HG03175 (cell line): ENCODE measurements around the gene SLC9C1.
A peak's percentile ranks its signal among the peaks of the same experiment; 100 is the strongest.

Experiments used
- ATAC-seq: cut with Tn5 transposase; IDR thresholded peaks from one replicate; pipeline ENCODE4 v1.9.1; 2021; ENCODE audit warnings: mild to moderate bottlenecking, moderate library complexity; ENCODE audit not compliant: unreplicated experiment

SLC9C1 gene

DNA sequence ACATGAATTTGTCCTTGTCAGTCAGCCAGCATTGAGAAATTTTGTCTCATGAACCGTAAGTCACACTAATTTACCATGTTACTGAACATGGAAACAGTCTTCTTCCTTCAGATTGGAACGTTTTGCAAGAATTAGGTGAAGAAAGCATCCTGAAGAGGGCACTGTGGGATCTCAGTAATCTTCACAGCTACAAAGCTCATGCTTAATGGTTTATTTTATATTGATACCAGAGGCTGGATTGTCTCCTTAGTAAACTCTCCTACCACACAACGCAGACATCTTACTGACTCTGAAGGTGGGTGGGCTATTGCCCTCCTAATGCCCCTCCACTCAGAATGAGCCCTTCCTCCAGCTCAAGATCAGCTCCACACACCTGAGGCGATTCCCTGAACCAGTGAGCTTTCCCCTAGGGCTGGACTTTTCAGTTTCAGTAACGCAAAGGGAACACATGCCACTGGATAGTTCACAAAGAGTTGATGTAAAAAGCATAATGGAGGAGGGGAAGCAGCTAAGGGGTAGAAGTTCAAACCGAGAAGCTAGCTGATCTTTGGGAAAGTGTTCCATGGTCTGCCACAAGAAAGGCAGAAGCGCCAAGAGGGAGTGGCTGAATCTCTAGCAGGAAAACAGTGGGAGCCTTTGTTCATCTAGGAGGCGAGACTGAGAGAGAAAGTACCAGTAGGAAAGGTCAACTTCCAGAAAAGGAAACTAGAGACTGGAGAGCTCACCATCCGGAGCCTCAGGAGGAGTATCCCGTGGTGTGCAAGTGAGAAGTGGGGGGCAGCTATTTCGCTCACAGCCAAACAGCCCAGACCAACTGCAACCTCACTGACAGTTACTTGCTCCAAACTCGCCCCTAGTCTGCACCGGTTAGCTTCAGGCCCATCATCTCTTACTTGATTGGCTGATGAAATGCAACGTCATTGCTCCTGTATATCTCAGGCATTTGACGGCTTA is at the start of gene SLC9C1:
Gene SLC9C1 (minus strand): TSS at position 849 of the 954 bp plus-strand sequence. CDS start 7,425 bp downstream, outside the sequence.
- no peak for ATAC-seq

DNA sequence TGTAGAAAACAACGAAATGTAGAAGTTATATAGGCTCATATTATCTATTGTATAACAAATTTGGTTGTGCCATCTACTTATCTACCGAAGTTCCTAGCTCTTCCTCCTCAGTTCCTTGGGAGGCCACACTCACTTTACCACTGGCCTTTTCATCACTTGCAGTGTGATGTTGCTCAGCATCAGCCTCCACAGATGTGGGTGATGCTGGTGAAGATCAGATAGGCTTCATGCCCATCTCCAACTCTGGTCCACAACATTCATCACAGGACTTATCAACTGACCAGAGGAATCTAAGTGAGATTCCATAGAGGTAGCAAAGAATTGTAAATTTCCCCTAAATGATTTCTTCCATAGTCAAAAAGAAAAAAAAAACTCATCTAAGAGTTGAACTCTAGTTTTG is 47.4 kb upstream of the SLC9C1 start:
- no peak for ATAC-seq

DNA sequence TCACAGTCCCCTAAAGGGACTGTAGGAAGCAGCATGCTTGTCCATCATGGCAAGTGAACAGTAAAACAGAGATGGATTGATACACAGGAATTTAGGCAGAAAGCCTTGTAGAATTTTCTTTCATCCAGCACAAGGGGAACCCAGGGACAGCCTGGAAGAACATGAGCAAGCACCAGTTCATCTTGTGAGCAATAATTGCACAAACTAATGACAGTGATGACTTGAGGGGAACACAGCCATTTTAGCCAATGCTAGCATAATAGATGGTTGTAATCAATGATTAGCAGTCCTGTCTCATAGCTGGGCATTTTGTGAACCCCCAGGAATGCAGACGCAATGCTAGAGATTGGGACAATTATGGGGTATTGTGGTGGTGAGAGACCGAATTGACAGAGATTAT is 45.6 kb upstream of the SLC9C1 start:
- no peak for ATAC-seq

DNA sequence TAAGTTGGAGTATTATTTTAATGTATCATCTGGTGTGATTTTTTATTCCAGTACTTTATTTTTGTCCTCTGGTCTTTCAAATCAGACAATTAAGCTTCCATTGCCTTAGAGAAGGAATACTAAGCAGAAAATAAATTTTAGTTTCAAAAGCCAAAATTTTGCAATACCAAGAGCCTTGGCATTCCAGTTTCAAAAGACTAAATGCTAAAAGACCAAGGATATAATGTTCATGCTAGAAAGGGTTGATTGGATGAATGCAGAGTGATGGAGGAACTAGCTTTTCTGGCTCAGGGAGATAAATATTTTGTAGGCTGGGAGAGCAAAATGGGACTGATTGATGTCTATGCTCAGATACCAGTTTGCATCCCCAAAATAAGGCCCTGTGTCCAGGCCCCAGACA is 45.1 kb upstream of the SLC9C1 start:
- no peak for ATAC-seq

DNA sequence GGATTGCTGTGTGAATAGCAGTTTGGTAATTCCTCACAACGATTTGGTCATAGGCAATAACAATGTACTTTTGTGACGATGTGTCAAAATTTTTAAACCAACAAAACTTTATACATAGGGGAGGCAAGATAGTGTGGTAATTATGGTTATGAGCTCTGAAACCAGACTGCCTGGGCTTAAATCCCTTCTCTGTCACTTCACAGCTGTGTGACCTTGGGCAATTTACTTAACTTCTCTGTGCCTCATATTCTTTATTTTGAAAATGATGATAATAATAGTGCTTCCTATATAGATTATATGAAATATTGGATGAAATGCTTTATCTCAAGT is 44.7 kb upstream of the SLC9C1 start:
- no peak for ATAC-seq

DNA sequence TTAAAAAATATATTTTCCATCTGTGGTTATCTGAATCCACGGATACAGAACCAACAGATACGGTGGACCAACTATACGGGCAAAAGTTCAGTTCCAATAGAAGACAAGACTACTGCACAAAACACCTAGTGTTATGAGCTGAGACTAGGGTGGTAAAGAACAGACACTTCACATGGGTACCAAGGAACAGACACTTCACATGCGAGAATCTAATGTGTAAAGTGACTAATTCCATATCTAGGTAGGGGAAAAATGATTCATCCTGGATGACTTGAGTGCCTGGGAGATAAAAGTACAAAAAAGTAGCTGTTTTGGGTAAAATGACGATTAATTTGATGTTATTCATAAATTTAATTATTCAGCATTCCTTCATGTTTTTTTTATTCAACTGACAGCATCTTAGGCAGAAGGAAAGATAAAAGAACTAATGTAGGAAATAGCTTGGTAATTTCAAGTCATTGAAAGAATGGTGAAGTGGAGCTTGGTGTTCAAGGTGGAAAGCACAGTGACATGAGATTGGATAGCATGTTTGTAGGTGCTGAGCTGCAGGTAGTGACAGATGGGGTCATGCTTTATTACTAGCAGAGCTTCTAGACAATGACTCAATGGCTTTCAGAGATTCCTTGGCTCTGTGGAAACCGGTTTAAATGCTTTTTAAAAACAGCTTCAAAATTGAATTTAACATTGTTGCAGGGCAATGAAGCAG is 44.2 kb upstream of the SLC9C1 start:
- ATAC-seq: no peak

DNA sequence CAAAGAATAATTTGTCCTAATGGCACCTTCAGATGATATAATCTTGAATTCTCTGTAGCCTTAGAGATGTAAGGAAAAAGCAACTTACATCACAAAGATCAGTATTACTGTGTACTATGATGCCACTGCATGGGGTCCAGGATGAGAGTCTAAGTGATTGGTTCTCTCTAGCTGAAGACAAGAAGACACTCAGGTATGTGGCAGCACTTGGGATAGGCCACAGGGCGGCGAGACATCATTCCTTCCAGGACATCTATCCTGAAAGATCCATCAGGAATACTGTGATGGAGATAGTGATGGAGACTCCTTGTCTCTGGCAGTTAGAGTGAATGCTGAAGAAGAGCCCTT is 41.4 kb upstream of the SLC9C1 start:
- no peak for ATAC-seq

DNA sequence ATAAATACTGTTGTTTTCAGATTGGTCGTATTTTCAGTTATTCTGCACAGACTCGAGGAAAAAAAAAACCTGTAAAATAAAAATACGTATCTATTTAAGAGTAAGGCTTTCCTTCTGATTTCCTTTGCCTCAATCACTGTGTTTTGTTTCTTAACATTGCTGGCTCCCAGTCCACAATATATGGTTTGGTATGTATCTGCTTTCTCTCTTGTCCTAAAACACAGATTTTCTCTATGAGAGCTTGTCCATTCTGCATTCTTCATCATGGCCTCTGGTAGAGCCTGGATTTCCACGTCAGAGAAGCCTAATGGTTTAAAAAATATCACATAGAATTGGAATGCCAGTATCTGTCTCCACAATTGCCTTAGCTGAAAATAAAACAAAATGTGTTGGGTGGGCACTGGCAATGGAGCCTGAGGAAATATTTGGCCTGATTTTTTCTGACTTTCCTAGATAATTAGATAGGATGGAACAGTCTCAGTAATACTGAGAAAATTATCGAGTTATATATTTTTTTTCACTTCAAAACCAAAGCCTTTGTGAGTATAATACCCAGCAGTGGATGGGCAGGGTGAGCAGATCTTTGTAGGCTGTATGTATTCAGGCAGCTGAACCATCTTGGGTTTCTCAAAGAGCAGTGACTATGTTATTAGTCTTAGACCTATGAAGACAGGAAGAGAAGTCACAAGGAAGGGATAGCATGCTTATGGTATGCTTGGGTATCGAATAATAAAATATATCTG is 40.8 kb upstream of the SLC9C1 start:
- no peak for ATAC-seq

DNA sequence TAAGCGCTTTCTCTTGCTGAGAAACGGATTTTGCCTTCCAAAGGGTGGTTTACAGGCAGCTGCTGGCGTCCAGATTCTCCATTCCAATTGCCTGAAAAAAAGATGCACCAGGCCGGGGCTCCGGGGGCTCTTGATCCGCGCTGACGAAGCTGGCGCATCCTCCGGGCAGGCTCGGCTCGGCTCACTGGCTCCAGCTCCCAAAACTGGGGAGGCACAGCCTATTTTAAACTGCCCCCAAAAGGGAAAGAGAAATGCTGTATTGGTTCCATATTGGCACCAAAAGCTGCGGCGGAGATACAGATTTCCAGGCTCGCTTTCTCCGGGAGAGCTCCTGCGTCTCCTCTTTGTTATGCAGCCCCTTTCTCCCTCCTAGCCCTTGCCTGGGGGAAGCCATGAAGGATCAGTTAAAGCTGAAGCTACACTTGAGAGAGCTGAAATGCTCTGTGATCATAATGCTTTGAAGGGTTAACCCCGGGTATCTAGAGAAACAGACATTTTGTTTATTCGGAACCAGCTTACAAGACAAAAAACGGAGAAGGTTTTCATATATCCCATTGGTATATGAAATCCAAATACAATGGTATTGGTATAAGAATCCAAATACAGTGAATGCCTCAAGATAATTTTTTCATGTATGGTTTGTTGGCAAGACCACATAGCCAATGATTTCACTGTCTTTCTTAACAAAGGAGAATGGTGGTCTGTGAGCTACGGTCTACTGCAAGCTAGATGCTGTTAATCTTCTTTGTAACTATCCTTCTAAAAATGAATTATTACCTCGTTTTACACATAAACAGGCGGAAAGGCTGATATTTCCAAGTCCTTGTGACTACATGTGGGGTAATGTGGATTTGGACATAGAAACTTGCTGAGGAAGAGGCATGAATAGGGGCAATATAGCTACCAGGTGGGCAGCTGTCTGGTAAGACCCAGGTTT is 39.6 kb upstream of the SLC9C1 start:
- peak; percentile 41 for ATAC-seq

DNA sequence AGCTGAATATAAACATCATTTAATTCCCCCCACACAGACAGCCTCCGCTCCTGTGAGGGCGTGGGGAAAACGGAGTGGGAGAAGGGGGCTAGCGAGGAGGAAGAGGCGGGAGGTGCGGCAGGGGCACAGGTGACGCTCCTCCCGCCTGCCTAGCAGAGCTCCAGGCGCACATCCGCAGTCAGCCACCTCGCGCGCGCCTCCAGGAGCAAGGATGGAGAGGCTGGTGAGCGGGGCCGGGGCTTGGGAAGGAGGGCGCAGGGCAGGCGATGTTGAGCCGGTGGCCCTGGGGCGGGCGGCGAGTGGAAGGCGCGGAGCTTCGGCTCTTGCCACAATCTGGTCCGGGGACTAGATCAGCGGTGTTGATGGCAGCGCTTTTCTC is 39.0 kb upstream of the SLC9C1 start, which contains the start of gene CD200:
Gene CD200 (plus strand): TSS at position 155 of the 379 bp plus-strand sequence. CDS start 57 bp downstream, at position 212.
- ATAC-seq: peak; percentile 58

DNA sequence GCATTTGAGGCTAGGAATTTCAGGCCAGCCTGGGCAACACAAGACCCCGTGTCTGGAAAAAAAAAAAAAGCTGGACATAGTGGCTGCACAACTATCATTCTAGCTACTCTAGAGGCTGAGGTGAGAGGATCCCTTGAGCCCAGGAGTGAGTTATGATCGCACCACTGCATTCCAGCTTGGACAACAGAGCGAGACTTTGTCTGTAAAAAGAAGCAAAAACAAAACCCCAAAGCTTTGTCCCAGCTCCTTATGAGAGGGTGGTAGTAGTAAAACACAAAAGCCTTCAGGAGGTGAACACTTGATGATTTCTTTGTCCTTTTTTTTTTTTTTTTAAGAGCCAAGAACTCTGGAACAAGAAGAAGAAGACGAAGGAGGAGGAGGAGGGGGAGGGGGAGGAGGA is 37.8 kb upstream of the SLC9C1 start:
- no peak for ATAC-seq

DNA sequence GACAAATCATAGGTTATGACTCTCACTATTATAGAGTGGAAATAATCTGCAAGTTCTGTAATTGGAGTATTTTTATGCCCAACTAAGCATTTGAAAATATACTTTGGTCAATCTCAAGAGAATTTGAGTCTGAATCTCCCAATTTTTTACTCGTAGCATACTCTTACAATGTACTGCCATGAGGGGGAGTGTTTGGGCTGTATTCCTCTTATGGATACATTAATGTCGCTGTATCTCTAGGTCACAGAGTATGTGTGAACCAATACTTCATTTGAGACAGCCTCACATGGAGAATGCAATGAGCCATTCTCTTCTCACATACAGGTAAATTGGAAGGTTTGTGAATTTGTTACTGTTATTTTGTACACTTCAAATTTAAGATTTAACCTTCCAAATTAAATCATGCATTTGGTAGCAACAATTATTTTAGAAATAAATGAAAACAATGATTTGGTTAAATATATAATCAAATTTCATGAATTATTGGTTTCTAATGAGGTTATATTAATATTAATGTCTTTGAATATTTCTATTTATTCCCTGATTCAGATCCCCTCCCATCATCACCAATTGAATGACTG is 33.4 kb upstream of the SLC9C1 start:
- peak; percentile 96 for ATAC-seq

DNA sequence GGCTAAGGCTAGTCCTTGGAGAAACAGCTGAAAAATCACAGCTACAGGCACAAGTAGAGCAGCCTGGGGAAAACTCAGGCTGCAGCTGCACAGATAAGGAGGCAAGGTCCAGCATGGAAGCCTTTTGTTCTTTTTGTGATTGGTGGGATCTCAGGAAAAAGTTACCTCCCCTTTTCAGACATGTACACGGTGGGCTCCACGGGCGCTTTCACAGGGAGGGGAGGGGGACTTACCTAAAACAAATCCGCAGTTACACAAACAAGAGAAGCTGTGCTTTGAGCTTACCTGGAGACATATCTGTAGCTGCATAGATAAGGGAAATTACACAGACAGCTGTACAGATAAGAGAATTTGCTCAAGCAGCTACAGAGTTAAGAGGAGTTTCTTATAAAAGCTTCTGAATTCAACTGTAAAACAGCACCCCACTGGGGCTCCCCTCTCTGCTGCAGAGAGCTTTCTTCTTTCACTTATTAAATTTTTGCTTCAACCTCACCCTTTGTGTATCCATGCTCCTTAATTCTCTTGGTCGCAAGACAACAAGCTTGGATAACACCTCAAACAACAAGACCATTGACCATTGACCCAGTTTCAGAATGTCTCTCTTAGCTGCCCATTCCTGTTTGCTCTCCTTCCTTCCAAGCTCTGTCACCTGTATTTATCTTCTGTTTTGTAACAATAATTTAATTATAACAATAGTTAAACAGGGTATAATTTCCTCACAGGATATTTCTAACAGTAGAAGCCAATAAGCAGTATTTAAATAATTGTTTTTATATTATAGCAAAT is 28.0 kb upstream of the SLC9C1 start:
- ATAC-seq: no peak

DNA sequence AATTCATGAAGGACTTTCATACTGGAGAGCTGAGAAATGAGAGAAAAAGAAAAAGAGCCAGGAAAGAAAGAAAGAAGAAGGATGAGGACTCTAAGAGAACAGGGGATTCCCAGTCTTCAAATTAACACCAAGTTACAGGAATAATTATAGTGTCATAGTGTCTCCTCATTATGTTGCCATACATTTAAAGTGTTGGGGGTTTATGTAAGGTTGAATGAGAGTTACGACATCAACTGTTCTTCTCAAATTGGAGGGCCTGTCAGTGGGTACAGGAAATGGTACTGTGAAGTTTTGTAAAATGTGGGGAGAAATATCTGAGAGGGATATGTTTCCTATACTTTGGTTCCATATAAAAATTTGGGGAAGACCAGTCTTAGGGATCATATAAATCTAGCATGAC is 26.7 kb upstream of the SLC9C1 start:
- ATAC-seq: no peak

DNA sequence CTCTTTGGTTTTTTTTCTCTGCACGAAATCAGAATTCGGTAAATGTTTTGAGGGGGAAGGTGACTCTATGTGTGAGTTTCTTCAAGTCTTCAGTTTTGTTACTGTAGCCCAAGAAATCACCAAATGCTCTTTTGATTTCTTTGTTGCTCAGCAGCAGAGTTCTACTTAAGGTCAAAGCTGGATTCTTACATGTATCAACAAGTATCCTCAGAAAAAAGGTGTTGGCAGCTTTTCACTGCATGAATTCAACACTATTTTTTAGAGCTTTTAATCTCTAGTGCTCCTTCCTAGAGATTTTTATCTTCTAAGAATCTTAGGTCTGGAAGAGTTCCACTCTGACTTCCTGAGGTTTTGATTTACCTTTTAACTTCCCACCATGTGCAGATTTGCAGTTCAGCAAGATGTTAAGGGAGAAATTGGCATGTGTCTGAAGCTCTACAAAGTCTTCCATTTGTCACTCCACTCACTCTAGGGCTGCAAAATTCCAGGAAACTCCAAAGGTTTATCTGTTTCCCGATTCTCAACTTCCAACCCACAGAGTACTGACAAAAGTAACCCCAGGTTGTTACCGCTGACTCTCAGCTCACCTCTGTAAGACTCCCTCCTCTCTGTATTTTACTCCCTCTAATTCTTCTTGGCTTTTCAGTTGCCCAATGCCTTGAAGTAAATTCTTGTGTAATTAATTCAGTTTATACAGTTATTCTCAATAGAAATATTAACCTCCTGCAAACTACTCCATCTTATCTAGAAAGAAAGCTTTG is 25.7 kb upstream of the SLC9C1 start:
- no peak for ATAC-seq

DNA sequence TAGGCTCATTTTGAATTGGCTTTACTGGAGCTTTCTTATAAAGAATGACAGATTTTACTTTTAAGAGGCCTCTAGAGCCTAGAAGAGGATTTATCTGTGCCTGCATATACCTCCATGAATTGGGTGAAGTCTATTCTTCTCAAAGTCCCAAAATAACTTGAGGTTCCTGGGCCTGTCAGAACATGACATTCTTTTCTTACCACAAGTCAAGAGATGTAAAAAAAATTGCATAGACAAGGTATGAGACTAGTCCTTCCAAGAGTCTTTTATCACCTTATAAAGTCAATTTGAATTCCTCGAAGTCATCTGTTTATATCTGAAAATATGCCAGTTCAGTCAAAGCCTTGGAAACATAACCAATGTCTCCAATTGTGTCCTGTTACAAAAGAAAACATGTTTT is 21.8 kb upstream of the SLC9C1 start:
- no peak for ATAC-seq

DNA sequence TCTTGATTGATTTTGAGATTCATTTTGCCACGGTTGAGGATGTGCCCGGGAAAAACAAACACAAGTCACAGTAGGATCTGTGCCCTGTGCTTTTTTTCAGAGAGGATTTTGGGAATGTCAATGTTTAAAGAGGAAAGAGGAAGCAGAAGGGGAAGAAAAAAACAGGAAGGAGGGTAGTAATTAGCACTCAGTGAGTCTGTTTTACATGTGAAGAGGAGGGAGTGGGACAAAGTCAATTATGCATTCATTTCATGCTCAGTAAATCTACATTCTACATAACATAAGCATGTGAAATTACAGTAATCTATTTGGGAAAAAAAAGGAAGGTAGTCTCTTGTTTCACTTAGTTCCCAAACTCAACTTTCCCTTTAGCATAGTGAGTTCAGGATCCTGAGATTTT is 20.6 kb upstream of the SLC9C1 start:
- no peak for ATAC-seq

DNA sequence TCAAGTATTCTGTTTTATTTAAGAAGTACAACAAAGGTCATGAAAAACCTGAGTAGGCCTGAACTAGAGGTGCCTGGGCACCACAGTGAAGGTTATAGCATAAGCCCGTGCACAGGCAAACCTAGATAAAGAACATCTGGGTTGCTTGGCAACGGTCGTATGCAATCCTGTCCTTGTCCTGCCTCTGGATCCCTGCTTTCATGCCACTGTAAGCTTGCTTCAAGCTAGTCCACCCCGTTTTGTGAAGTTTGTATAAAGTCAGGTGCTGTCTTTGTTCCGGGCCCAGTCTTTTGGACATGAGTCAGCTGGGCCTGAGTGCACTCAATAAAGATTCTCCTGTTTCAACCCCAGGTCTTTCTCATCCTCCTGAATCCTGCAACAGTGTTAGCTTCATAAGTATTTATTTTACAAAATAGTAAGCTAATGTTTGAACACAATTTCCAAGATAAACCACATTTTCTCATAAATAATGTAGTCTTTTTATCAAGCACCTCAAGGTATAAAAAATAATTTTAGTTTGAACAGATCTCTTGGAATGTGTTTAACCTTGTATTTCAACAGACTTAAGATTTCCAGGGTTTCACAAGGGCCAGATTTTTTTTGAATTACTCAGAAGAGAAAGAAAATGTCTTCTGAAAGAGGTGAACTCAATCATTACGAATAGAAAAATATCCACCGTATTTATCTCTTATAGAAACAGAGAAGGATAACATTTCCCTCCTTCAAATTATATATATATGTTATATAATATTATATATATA is 14.3 kb upstream of the SLC9C1 start:
- no peak for ATAC-seq
